ENCODE results near the gene RNF151. TPM values are rescaled to one million over a fixed set of nuclear protein-coding genes. Genes with fewer than 3 reads are reported as not detected.
A peak's percentile ranks its signal among the peaks of the same experiment; 100 is the strongest.

The RNF151 gene
- total and polyA plus RNA-seq, 2 of the 13 experiments (the other 11 are each of a cell fraction or from before 2014, with no cell fraction given), result not detected

- ChIA-PET POLR2A (interaction anchor here (0.7 to 5.8 kb wide), 38 partner anchors 8 to 329 kb away, joined by 3 to 139 read pairs (median 5); partner anchors contain the start of genes EME2, FAHD1, GFER and HAGH), CTCF (ENCODE audit: low intra/inter-chr PET ratio, low total read pairs) (no interaction called here)
- ATAC-seq, result peak; percentile 65
- peak overlapping the region; percentile 90 for H3K9ac ChIP-seq (ENCODE audit: insufficient read depth, low read depth, low read length)
- peak overlapping the region; percentile 96 for H3K27ac ChIP-seq (ENCODE audit: extremely low read length, insufficient read depth, low read length)
- H3K4me1 ChIP-seq (ENCODE audit: insufficient read depth, low read length), result peaks cover 72% of the 10 kb centered on the region
- in situ Hi-C loops (cut with HindIII; ENCODE audit: extremely low pct_ligation_motif_present, low pct_unique_long_range_greater_than_20kb) (no loop called here), intact Hi-C loops (cut with micrococcal nuclease; ENCODE audit: unreplicated experiment) (loop anchor here (2.0 kb wide), 1 partner anchor 18 kb away; the partner anchor contains the start of gene NDUFB10)
- no TSS peak for BruUV-seq (replicated peaks)
- FAIRE-seq, result peak; percentile 70
- peak; percentile 87 for DNase-seq (ENCODE audit: low spot score)
- peaks cover 26% of the 10 kb centered on the region for H3K79me2 ChIP-seq (ENCODE audit: insufficient read depth, low read length)
- WGBS (ENCODE audit: low lambda C conversion rate), result 1% methylated on average over 11 of the region's 23 CpGs
- no peaks in the 10 kb centered on the region for H3K9me3 ChIP-seq (ENCODE audit: low read length)
- peak overlapping the region; percentile 96 for H3K4me2 ChIP-seq (ENCODE audit: low read depth, low read length)
- H4K20me1 ChIP-seq (ENCODE audit: insufficient read depth, low read length), result no peaks in the 10 kb centered on the region; the same call in 1 of the 2 replicates
- peak overlapping the region; percentile 93 to 97 (median 96); a peak in 5 of 6 replicates for H3K4me3 ChIP-seq (replicated peaks in 1 of 3; ENCODE audit: insufficient read depth in 1 of 3, low read depth in 2 of 3, low read length in 3 of 3)
- H2AFZ ChIP-seq (ENCODE audit: low read length), result no peak overlapping the region
- no peaks in the 10 kb centered on the region for H3K27me3 ChIP-seq (ENCODE audit: control insufficient read depth in 1 of 2, insufficient read depth in 2 of 2, low read length in 2 of 2)
- peaks cover 7 to 24% of the 10 kb centered on the region in 2 experiments; a peak in 3 of 5 replicates for H3K36me3 ChIP-seq (replicated peaks in 1 of 2; ENCODE audit: control insufficient read depth in 1 of 2, insufficient read depth in 2 of 2, low read length in 2 of 2)
- TF ChIP-seq KMT2B (CRISPR knock-in tag; IDR thresholded peaks at IDR 0.05) (no peak; the same call in 1 of the 2 replicates), ZNF605 (CRISPR knock-in tag; IDR thresholded peaks at IDR 0.05) (peak; percentile 25; the same call in 1 of the 2 replicates), PRDM4 (CRISPR knock-in tag; IDR thresholded peaks at IDR 0.05; ENCODE audit: borderline replicate concordance) (no peak), ZNF274 (CRISPR knock-in tag; IDR thresholded peaks at IDR 0.05) (no peak; the same call in 1 of the 2 replicates), LCORL (IDR thresholded peaks at IDR 0.05) (no peak), LCORL (CRISPR knock-in tag; IDR thresholded peaks at IDR 0.05) (peak; percentile 87), NFKBIZ (CRISPR knock-in tag; IDR thresholded peaks at IDR 0.05) (peak; percentile 68), EHMT2 (IDR thresholded peaks at IDR 0.05; ENCODE audit: borderline replicate concordance, low read depth, low read length) (no peak), IKZF4 (CRISPR knock-in tag; IDR thresholded peaks at IDR 0.05; ENCODE audit: borderline replicate concordance, low read depth, not compliant biosample characterization) (peak; percentile 64), ZNF616 (CRISPR knock-in tag; IDR thresholded peaks at IDR 0.05; ENCODE audit: low read depth) (no peak), ZNF552 (CRISPR knock-in tag; IDR thresholded peaks at IDR 0.05; ENCODE audit: borderline replicate concordance) (peak; percentile 70; the same call in 1 of the 2 replicates), SRF (IDR thresholded peaks at IDR 0.05; ENCODE audit: low read depth, low read length) (no peak), ELF1 (CRISPR knock-in tag; IDR thresholded peaks at IDR 0.05) (no peak; the same call in 1 of the 2 replicates), NR2C2 (CRISPR knock-in tag; IDR thresholded peaks at IDR 0.05; ENCODE audit: borderline replicate concordance) (peak; percentile 25; the same call in 1 of the 2 replicates), SRSF1 (optimal IDR thresholded peaks at IDR 0.05; ENCODE audit: low read depth, low read length) (peak; percentile 85), ZNF432 (CRISPR knock-in tag; IDR thresholded peaks at IDR 0.05; ENCODE audit: borderline replicate concordance) (no peak), GZF1 (CRISPR knock-in tag; IDR thresholded peaks at IDR 0.05) (no peak), TIGD3 (CRISPR knock-in tag; IDR thresholded peaks at IDR 0.05; ENCODE audit: borderline replicate concordance) (0 out of 2 replicates have a peak, but pooled peaks have one; percentile 52), GATA4 (IDR thresholded peaks at IDR 0.05; ENCODE audit: borderline replicate concordance, low read depth) (no peak)
Observed at GRCh38 chr16:1940273-1941161, 26.1 kb upstream of the RNF151 start.

Data from HepG2 (cell line).